B cell (primary cell): ENCODE results near the gene LEMD3. TPM values are rescaled to one million over a fixed set of nuclear protein-coding genes. Genes with fewer than 3 reads are reported as not detected.

Experiments
- ATAC-seq: fragments of 200-7000 bp; cut with Tn5 transposase; one replicate; pipeline ENCODE4 v1.10.0; 2021; ENCODE audit warnings: low read depth, mild to moderate bottlenecking, moderate number of reproducible peaks, moderate library complexity
- CTCF ChIA-PET: fragments of 350-600 bp; sonication (Branson Sonifier 250); formaldehyde crosslinking; loops from one replicate; lab custom pipeline; 2021; ENCODE audit warnings: antibody characterized with exemption, inconsistent platforms; lab: Charles Lee
- POLR2A ChIA-PET: fragments of 350-600 bp; sonication (Branson Sonifier 250); formaldehyde crosslinking; loops from one replicate; lab custom pipeline; 2021; ENCODE audit warnings: antibody characterized with exemption; lab: Charles Lee
- DNase-seq: peaks from one replicate; pipeline ENCODE4 v3.0.0; 2013
- H2AFZ ChIP-seq: 2 replicates; pipeline ENCODE4 v1.6.1; 2012; ENCODE audit warnings: mild to moderate bottlenecking, low read depth, low read length; ENCODE audit not compliant: insufficient read depth, poor library complexity, severe bottlenecking
- H3K27ac ChIP-seq, 2 donors: 1 replicate in 1 of 2; 2 replicates in 1 of 2; pipeline ENCODE4 v1.5.1; 2012 to 2013; ENCODE audit warnings: low read length in 2 of 2, mild to moderate bottlenecking in 2 of 2, moderate library complexity in 1 of 2
- H3K27me3 ChIP-seq, 4 experiments: fragments of 200-600 bp in 1 of 4; sonication (generic) in 1 of 4; replicated peaks in 1 of 4; 1 replicate in 2 of 4; 2 replicates in 2 of 4; pipeline versions ENCODE4 v1.6.1 to v1.7.0; 2013 to 2016; ENCODE audit warnings: low read length in 3 of 4, mild to moderate bottlenecking in 2 of 4, mixed read lengths in 1 of 4, moderate library complexity in 1 of 4; ENCODE audit not compliant: insufficient read depth in 4 of 4, control insufficient read depth in 3 of 4; ENCODE audit errors: control extremely low read depth in 1 of 4
- H3K36me3 ChIP-seq, 2 experiments: replicated peaks in 1 of 2; 1 replicate in 1 of 2; 2 replicates in 1 of 2; pipeline versions ENCODE4 v1.6.1 to v1.7.1; 2013; ENCODE audit warnings: low read length in 1 of 2; ENCODE audit not compliant: insufficient read depth in 2 of 2, control insufficient read depth in 1 of 2; ENCODE audit errors: control extremely low read depth in 1 of 2, extremely low read depth in 1 of 2
- H3K4me1 ChIP-seq, 2 donors: fragments of 200-600 bp in 1 of 2; sonication (generic) in 1 of 2; 1 replicate in 1 of 2; 2 replicates in 1 of 2; pipeline versions ENCODE4 v1.5.1 to v1.6.1; 2013 to 2017; ENCODE audit warnings: low read length in 2 of 2; ENCODE audit not compliant: control insufficient read depth in 2 of 2, insufficient read depth in 2 of 2
- H3K4me2 ChIP-seq: replicated peaks from 2 replicates; pipeline ENCODE3; 2012; ENCODE audit warnings: mild to moderate bottlenecking, low read depth, low read length; ENCODE audit not compliant: poor library complexity, severe bottlenecking
- H3K4me3 ChIP-seq, 5 experiments: fragments of 200-600 bp in 1 of 5; sonication (generic) in 1 of 5; 1 replicate in 3 of 5; 2 replicates in 2 of 5; pipeline versions ENCODE4 v1.5.1 to v1.7.0; 2011 to 2016; ENCODE audit warnings: low read length in 4 of 5, mild to moderate bottlenecking in 4 of 5, low read depth in 2 of 5, control low read depth in 1 of 5, moderate library complexity in 1 of 5; ENCODE audit not compliant: insufficient read depth in 1 of 5; ENCODE audit errors: control extremely low read depth in 1 of 5, extremely low read depth in 1 of 5
- H3K79me2 ChIP-seq: fragments of 200-600 bp; sonication (generic); one replicate; pipeline ENCODE4 v1.6.0; 2016; ENCODE audit warnings: low read length; ENCODE audit not compliant: control insufficient read depth, insufficient read depth
- H3K9ac ChIP-seq: fragments of 200-600 bp; sonication (generic); 2 replicates; pipeline ENCODE4 v1.6.1; 2017; ENCODE audit warnings: mild to moderate bottlenecking, low read length, moderate library complexity
- H3K9me3 ChIP-seq, 3 donors: one replicate each; pipeline versions ENCODE4 v1.6.1 to v1.7.1; 2013; ENCODE audit warnings: low read length in 2 of 3; ENCODE audit not compliant: control insufficient read depth in 2 of 3, insufficient read depth in 1 of 3; ENCODE audit errors: control extremely low read depth in 1 of 3
- H4K20me1 ChIP-seq: 2 replicates; pipeline ENCODE4 v1.6.0; 2012; ENCODE audit warnings: mild to moderate bottlenecking, low read length; ENCODE audit not compliant: insufficient read depth, control insufficient read depth, poor library complexity, severe bottlenecking
- H3K27ac Mint-ChIP-seq: one replicate; pipeline ENCODE4 v1.8.0; 2021; ENCODE audit warnings: mixed read lengths
- H3K27me3 Mint-ChIP-seq: one replicate; pipeline ENCODE4 v1.8.0; 2021; ENCODE audit warnings: mixed read lengths
- H3K4me1 Mint-ChIP-seq: one replicate; pipeline ENCODE4 v1.8.0; 2021; ENCODE audit warnings: mixed read lengths
- H3K4me3 Mint-ChIP-seq: one replicate; pipeline ENCODE4 v1.8.0; 2021; ENCODE audit warnings: mixed read lengths
- H3K9me3 Mint-ChIP-seq: one replicate; pipeline ENCODE4 v1.8.0; 2022; ENCODE audit warnings: mixed read lengths; ENCODE audit not compliant: insufficient read depth
- EZH2 ChIP-seq: IDR thresholded peaks from 2 replicates; pipeline ENCODE4 v1.6.1; 2012; ENCODE audit warnings: borderline replicate concordance, low read depth, mild to moderate bottlenecking, moderate library complexity, low read length; ENCODE audit not compliant: insufficient read depth, poor library complexity, severe bottlenecking
- WGBS: methylation state at CpG from one replicate; pipeline ENCODE4 v1.1.5; 2013; ENCODE audit warnings: missing lambda C conversion rate; ENCODE audit not compliant: insufficient coverage; 5-methylcytosine and 5-hydroxymethylcytosine counted together
- intact Hi-C: fragments of 100-400 bp; cut with micrococcal nuclease; formaldehyde crosslinking; loops from one replicate; pipeline ENCODE4 v1.10.0; 2022
- polyA plus RNA-seq: library from polyadenylated mRNA; depleted of rRNA; stranded (reverse); fragments of >200 nt; gene quantifications from 2 replicates; pipeline ENCODE4 v1.2.3, GENCODE V29; 2012
- total RNA-seq, 2 donors: library from RNA; stranded (reverse); fragments of 120-200 nt in 1 of 2; gene quantifications; 1 replicate in 1 of 2; 2 replicates in 1 of 2; pipeline versions ENCODE4 v1.2.3 to v1.2.4, GENCODE V29; 2013 to 2022
- TF ChIP-seq, protein P1 (sequence below): fragments of 200-600 bp; IDR thresholded peaks from one replicate; pipeline ENCODE4 v1.8.0; 2022; ENCODE audit warnings: antibody characterized with exemption, mild to moderate bottlenecking

Gene LEMD3
- total and polyA plus RNA-seq, 2 donors (not counting 1 experiment from before 2014, with no cell fraction given), result 19.4 to 71.8 TPM

GRCh38 chr12:65121049-65121955 lies 48.1 kb upstream of the LEMD3 start, which contains the start of gene WIF1:
Gene WIF1, minus strand, starts transcription at chr12:65121305. Its CDS starts 114 bp downstream, at chr12:65121191.
- ChIA-PET POLR2A (no interaction called here), CTCF (no interaction called here)
- Mint-ChIP-seq H3K9me3 (no peaks in the 10 kb centered on the region), H3K27ac (no peak within 1 kb of the TSS), H3K27me3 (peaks cover 37% of the 10 kb centered on the region), H3K4me1 (peaks cover 15% of the 10 kb centered on the region), H3K4me3 (peak within 1 kb of the TSS; percentile 74)
- H3K9ac ChIP-seq, result peak within 1 kb of the TSS; percentile 60
- DNase-seq, result peak; percentile 40
- intact Hi-C loops, result no loop called here
- ATAC-seq, result peak; percentile 36
- peaks cover 12 to 20% of the 10 kb centered on the region in 2 donors for H3K4me1 ChIP-seq
- H3K9me3 ChIP-seq, result peaks cover 0 to 11% (median 1%) of the 10 kb centered on the region in 3 donors
- H4K20me1 ChIP-seq, result no peaks in the 10 kb centered on the region
- H3K36me3 ChIP-seq, result no peaks in the 10 kb centered on the region
- H3K27ac ChIP-seq, result no peak within 1 kb of the TSS
- H2AFZ ChIP-seq, result peak within 1 kb of the TSS; percentile 84
- peak within 1 kb of the TSS; percentile 98 for H3K4me2 ChIP-seq
- WGBS, result 5% methylated on average over 73 of the region's 73 CpGs
- peak within 1 kb of the TSS in 4 of 5 experiments; percentile 28 to 56 (median 45) for H3K4me3 ChIP-seq
- TF ChIP-seq, protein P1, sequence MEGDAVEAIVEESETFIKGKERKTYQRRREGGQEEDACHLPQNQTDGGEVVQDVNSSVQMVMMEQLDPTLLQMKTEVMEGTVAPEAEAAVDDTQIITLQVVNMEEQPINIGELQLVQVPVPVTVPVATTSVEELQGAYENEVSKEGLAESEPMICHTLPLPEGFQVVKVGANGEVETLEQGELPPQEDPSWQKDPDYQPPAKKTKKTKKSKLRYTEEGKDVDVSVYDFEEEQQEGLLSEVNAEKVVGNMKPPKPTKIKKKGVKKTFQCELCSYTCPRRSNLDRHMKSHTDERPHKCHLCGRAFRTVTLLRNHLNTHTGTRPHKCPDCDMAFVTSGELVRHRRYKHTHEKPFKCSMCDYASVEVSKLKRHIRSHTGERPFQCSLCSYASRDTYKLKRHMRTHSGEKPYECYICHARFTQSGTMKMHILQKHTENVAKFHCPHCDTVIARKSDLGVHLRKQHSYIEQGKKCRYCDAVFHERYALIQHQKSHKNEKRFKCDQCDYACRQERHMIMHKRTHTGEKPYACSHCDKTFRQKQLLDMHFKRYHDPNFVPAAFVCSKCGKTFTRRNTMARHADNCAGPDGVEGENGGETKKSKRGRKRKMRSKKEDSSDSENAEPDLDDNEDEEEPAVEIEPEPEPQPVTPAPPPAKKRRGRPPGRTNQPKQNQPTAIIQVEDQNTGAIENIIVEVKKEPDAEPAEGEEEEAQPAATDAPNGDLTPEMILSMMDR, result peak; percentile 59
- no peak for TF ChIP-seq EZH2
- peaks cover 0 to 44% (median 36%) of the 10 kb centered on the region in 4 experiments for H3K27me3 ChIP-seq
- no peaks in the 10 kb centered on the region for H3K79me2 ChIP-seq
